WTC11 (cell line): Measurements from ENCODE around the gene SYNRG. TPM values are rescaled to one million over a fixed set of nuclear protein-coding genes. Genes with fewer than 3 reads are reported as not detected.
A peak's percentile ranks its signal among the peaks of the same experiment; 100 is the strongest.

Source experiments
- ATAC-seq: fragments of 200-7000 bp; cut with Tn5 transposase; 2 replicates; pipeline ENCODE4 v1.10.0; 2021; ENCODE audit warnings: mild to moderate bottlenecking, moderate library complexity
- CTCF ChIA-PET: fragments of 300-600 bp; sonication (Branson Sonifier 250); formaldehyde crosslinking; loops from one replicate; lab custom pipeline; 2021; ENCODE audit warnings: antibody characterized with exemption; lab: Charles Lee
- POLR2A ChIA-PET: fragments of 350-600 bp; sonication (Branson Sonifier 250); formaldehyde crosslinking; loops from one replicate; lab custom pipeline; 2021; ENCODE audit warnings: antibody characterized with exemption; lab: Charles Lee
- DNase-seq: peaks from one replicate; pipeline ENCODE4 v3.0.0; 2021; ENCODE audit warnings: low spot score
- H3K27ac Mint-ChIP-seq: 2 replicates; pipeline ENCODE4 v1.8.0; 2021; ENCODE audit warnings: mixed read lengths
- H3K27me3 Mint-ChIP-seq: 2 replicates; pipeline ENCODE4 v1.8.0; 2021; ENCODE audit warnings: low read depth, mild to moderate bottlenecking, moderate library complexity, mixed read lengths
- H3K36me3 Mint-ChIP-seq: 2 replicates; pipeline ENCODE4 v1.8.0; 2021; ENCODE audit warnings: mixed read lengths
- H3K4me1 Mint-ChIP-seq: 2 replicates; pipeline ENCODE4 v1.8.0; 2022; ENCODE audit warnings: mixed read lengths
- H3K4me3 Mint-ChIP-seq: 2 replicates; pipeline ENCODE4 v1.8.0; 2021; ENCODE audit warnings: mild to moderate bottlenecking, moderate library complexity, mixed read lengths
- H3K9me3 Mint-ChIP-seq: 2 replicates; pipeline ENCODE4 v1.8.0; 2021; ENCODE audit warnings: mixed read lengths
- ARID4B ChIP-seq: sonication (generic); formaldehyde crosslinking; IDR thresholded peaks from 2 replicates; pipeline ENCODE4 v1.8.0; 2023; ENCODE audit warnings: missing genetic modification reagents, mild to moderate bottlenecking, borderline replicate concordance
- ATF6 ChIP-seq: sonication (generic); formaldehyde crosslinking; IDR thresholded peaks from 2 replicates; pipeline ENCODE4 v1.8.1; 2023; ENCODE audit warnings: mild to moderate bottlenecking, missing genetic modification reagents
- E2F4 ChIP-seq: sonication (generic); formaldehyde crosslinking; IDR thresholded peaks from 2 replicates; pipeline ENCODE4 v1.8.1; 2022; ENCODE audit warnings: low read depth, mild to moderate bottlenecking, moderate library complexity, missing genetic modification reagents, borderline replicate concordance
- E2F5 ChIP-seq: sonication (generic); formaldehyde crosslinking; IDR thresholded peaks from 2 replicates; pipeline ENCODE4 v1.8.1; 2022; ENCODE audit warnings: mild to moderate bottlenecking, moderate library complexity, missing genetic modification reagents
- HMGA2 ChIP-seq: fragments of 250-450 bp; sonication (Bioruptor Pico); IDR thresholded peaks from 2 replicates; pipeline ENCODE4 v1.4.0; 2021; ENCODE audit warnings: mild to moderate bottlenecking, moderate library complexity
- IRF2 ChIP-seq: sonication (generic); formaldehyde crosslinking; IDR thresholded peaks from 2 replicates; pipeline ENCODE4 v1.8.0; 2022; ENCODE audit warnings: low read depth, missing genetic modification reagents, borderline replicate concordance
- KAT7 ChIP-seq: sonication (generic); formaldehyde crosslinking; IDR thresholded peaks from 2 replicates; pipeline ENCODE4 v1.8.1; 2023; ENCODE audit warnings: missing genetic modification reagents, mild to moderate bottlenecking, borderline replicate concordance
- MXD4 ChIP-seq: fragments of 250-450 bp; sonication (Bioruptor Pico); IDR thresholded peaks from 2 replicates; pipeline ENCODE4 v1.8.0; 2021; ENCODE audit warnings: mild to moderate bottlenecking, moderate library complexity, borderline replicate concordance
- MYBL2 ChIP-seq: sonication (generic); formaldehyde crosslinking; IDR thresholded peaks from 2 replicates; pipeline ENCODE4 v1.8.1; 2023; ENCODE audit warnings: mild to moderate bottlenecking, moderate library complexity, missing genetic modification reagents
- NFE2L1 ChIP-seq: sonication (generic); formaldehyde crosslinking; IDR thresholded peaks from 2 replicates; pipeline ENCODE4 v1.8.1; 2023; ENCODE audit warnings: missing genetic modification reagents
- PRDM15 ChIP-seq: sonication (generic); formaldehyde crosslinking; IDR thresholded peaks from 2 replicates; pipeline ENCODE4 v1.8.0; 2022; ENCODE audit warnings: missing genetic modification reagents
- SP1 ChIP-seq: sonication (generic); formaldehyde crosslinking; conservative IDR thresholded peaks from 2 replicates; pipeline ENCODE4 v1.8.1; 2022; ENCODE audit warnings: missing genetic modification reagents
- TCF7 ChIP-seq: sonication (generic); formaldehyde crosslinking; IDR thresholded peaks from 2 replicates; pipeline ENCODE4 v1.8.0; 2022; ENCODE audit warnings: mild to moderate bottlenecking, low read depth, missing genetic modification reagents, moderate library complexity
- ZNF232 ChIP-seq: sonication (generic); formaldehyde crosslinking; IDR thresholded peaks from 2 replicates; pipeline ENCODE4 v1.8.0; 2022; ENCODE audit warnings: mild to moderate bottlenecking, missing genetic modification reagents
- ZNF281 ChIP-seq: sonication (generic); formaldehyde crosslinking; IDR thresholded peaks from 2 replicates; pipeline ENCODE4 v1.8.0; 2023; ENCODE audit warnings: mild to moderate bottlenecking, missing genetic modification reagents
- ZNF396 ChIP-seq: fragments of 250-450 bp; sonication (Bioruptor Pico); IDR thresholded peaks from 2 replicates; pipeline ENCODE4 v1.8.0; 2021; ENCODE audit warnings: mild to moderate bottlenecking, moderate library complexity, borderline replicate concordance
- ZNF532 ChIP-seq: fragments of 250-450 bp; sonication (Bioruptor Pico); IDR thresholded peaks from 2 replicates; pipeline ENCODE4 v1.9.0; 2021; ENCODE audit warnings: mild to moderate bottlenecking, borderline replicate concordance
- total RNA-seq: library from RNA; stranded (reverse); gene quantifications from 3 replicates; pipeline ENCODE4 v1.2.3, GENCODE V29; 2021

The SYNRG gene
- total RNA-seq, 1 experiment from 2014 or later: 31.3 TPM

GRCh38 chr17:37604556-37604955 lies 4.7 kb downstream of the SYNRG start:
- POLR2A ChIA-PET: no interaction called here
- no peak for ATAC-seq
- no peak for DNase-seq
- H3K36me3 Mint-ChIP-seq: peaks cover 3% of the 10 kb centered on the region; the same call in 1 of the 2 replicates
- peak overlapping the region; percentile 34; the same call in 1 of the 2 replicates for H3K27ac Mint-ChIP-seq
- no peaks in the 10 kb centered on the region for H3K9me3 Mint-ChIP-seq
- no peak overlapping the region for H3K4me3 Mint-ChIP-seq
- TF ChIP-seq KAT7 (CRISPR knock-in tag) (no peak), E2F5 (no peak), ZNF396 (CRISPR knock-in tag) (no peak), IRF2 (CRISPR knock-in tag) (no peak), HMGA2 (CRISPR knock-in tag) (no peak), ZNF532 (CRISPR knock-in tag) (no peak), ARID4B (CRISPR knock-in tag) (no peak), NFE2L1 (CRISPR knock-in tag) (no peak), ZNF281 (CRISPR knock-in tag) (no peak), ATF6 (CRISPR knock-in tag) (no peak), E2F4 (CRISPR knock-in tag) (no peak), TCF7 (CRISPR knock-in tag) (no peak), ZNF232 (no peak), MXD4 (CRISPR knock-in tag) (no peak), MYBL2 (no peak), PRDM15 (CRISPR knock-in tag) (no peak), SP1 (CRISPR knock-in tag) (no peak)
- no peaks in the 10 kb centered on the region for H3K27me3 Mint-ChIP-seq
- H3K4me1 Mint-ChIP-seq: peaks cover 25% of the 10 kb centered on the region
- CTCF ChIA-PET: interaction anchor here (0.6 to 1.5 kb wide), 5 partner anchors 12 to 238 kb away, joined by 3 to 7 read pairs (median 4); no protein-coding TSS in a partner anchor
